ENCODE measurements around the gene YIPF2.

DNA sequence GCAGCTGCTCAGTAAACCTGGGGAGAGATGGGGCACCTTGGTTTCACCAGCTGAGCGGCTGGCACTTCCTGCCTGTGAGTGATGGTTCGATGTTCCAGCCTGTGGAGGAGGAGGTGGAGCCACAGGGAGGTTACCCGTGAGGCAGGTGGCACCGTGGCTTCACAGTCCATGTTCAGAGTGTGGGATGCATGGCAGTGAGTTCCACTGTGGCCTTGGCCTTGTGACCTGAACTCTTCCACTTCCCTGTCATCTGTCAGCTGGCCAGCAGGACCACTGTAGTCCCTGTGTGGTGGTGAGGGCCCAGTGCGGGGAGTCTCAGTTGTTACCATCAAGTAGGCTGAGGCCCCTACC lies 49.3 kb upstream of the YIPF2 start:
- TF ChIP-seq EZH2phosphoT487 (IDR thresholded peaks at IDR 0.05; ENCODE audit: insufficient read depth, low read depth), result no peak
- no peak for TF ChIP-seq EZH2 (IDR thresholded peaks at IDR 0.05; ENCODE audit: insufficient read depth, poor library complexity, severe bottlenecking)

All from GM23248 (cell line).